Measurements from ENCODE around the gene PMEPA1.

PMEPA1 gene

DNA sequence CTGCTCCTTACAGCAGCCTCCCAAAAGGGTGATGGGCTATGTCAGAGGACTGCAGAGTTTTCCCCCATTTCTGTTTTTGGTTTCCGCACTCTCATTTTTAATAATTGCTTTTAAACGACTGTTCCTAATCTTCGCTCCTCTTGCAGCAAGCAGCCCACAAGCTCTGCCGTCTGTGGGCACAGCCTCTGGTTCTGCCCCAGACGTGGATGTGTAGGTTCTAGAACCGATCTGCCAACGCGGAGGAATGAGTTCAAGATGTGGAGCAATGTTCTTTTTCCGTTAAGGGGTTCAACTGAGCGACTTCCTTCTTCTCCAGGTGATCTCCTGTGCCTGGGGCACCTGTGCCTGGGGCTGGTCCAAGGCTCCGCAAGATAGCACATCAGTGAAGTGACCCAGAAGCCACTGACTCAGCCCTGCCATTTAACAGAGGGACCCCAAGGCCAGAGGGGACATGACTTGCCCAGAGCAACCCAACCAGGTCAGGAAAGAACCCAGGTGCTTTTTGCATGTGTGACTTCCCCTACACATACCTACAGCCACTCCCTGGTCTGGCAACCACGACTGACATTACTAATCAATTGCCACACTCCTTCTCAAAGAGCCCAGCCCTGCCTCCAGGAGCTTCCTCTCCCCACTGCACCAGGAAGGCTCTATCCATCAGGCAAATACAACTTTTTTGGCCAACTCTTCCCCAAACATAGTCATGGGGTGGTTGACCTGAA lies 22.7 kb downstream of the PMEPA1 start:
- TF ChIP-seq EZH2phosphoT487 (IDR thresholded peaks at IDR 0.05; ENCODE audit: borderline replicate concordance, low read length) = no peak
- TF ChIP-seq, protein P1, sequence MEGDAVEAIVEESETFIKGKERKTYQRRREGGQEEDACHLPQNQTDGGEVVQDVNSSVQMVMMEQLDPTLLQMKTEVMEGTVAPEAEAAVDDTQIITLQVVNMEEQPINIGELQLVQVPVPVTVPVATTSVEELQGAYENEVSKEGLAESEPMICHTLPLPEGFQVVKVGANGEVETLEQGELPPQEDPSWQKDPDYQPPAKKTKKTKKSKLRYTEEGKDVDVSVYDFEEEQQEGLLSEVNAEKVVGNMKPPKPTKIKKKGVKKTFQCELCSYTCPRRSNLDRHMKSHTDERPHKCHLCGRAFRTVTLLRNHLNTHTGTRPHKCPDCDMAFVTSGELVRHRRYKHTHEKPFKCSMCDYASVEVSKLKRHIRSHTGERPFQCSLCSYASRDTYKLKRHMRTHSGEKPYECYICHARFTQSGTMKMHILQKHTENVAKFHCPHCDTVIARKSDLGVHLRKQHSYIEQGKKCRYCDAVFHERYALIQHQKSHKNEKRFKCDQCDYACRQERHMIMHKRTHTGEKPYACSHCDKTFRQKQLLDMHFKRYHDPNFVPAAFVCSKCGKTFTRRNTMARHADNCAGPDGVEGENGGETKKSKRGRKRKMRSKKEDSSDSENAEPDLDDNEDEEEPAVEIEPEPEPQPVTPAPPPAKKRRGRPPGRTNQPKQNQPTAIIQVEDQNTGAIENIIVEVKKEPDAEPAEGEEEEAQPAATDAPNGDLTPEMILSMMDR (IDR thresholded peaks at IDR 0.05; ENCODE audit: low read depth, low read length, poor library complexity, severe bottlenecking) = no peak
- no peaks in the 10 kb centered on the region for H3K9me3 ChIP-seq (ENCODE audit: control insufficient read depth, insufficient read depth, low read length)
- no peaks in the 10 kb centered on the region for H4K20me1 ChIP-seq (ENCODE audit: control insufficient read depth, insufficient read depth, low read depth, low read length)
- peaks cover 67% of the 10 kb centered on the region for H3K4me1 ChIP-seq (ENCODE audit: control insufficient read depth, low read length)
- H3K9me2 ChIP-seq (replicated peaks; ENCODE audit: control insufficient read depth, low read length) = no peaks in the 10 kb centered on the region
- H3K36me3 ChIP-seq (ENCODE audit: control insufficient read depth, low read length) = 0 out of 2 replicates have a peak, but pooled peaks cover under 1% of the 10 kb centered on the region
- no peaks in the 10 kb centered on the region for H3K27me3 ChIP-seq (ENCODE audit: control insufficient read depth, low read length)
- H3K79me2 ChIP-seq (ENCODE audit: control insufficient read depth, low read length) = peaks cover 50% of the 10 kb centered on the region
- H3F3A ChIP-seq (ENCODE audit: control insufficient read depth, insufficient read depth) = peaks cover 27% of the 10 kb centered on the region
- H3K4me3 ChIP-seq (ENCODE audit: low read length) = no peak overlapping the region
- peak overlapping the region; percentile 92 for H3K27ac ChIP-seq (ENCODE audit: low read depth, low read length)
- peak overlapping the region; percentile 87 for H3K4me2 ChIP-seq (ENCODE audit: low read length)

DNA sequence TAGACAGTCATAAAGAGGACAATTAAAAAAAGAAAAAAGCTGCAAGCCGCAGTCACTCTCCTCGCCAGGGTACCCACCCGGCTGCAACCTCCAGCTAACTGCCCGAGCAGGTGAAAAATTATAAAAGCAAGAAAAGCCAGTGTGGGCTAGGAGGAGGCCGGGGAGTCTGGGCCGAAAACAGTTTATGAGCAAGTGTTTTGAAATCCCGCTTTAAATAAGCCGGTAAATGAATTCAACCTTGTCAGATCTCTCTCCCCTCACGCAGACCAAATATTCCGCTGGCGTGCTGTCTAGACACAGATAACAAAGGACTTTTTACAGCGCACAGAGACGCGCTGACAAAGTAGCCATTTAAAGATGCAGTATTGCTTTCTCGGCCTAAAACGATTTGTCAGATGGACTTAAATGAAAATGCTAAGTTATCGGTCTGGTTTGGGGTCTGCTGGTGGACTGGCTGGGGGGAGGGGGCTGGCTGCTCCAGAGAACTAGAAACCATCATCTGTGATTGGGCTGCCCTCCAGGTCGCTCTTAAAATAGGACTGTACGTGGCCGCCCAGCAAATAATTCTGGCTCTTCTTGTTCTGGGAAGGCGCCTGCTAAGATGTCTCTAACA lies 24.6 kb downstream of the PMEPA1 start:
- H4K20me1 ChIP-seq (ENCODE audit: control insufficient read depth, insufficient read depth, low read depth, low read length) = no peaks in the 10 kb centered on the region
- no peak for TF ChIP-seq EZH2phosphoT487 (IDR thresholded peaks at IDR 0.05; ENCODE audit: borderline replicate concordance, low read length)
- TF ChIP-seq, protein P1 (IDR thresholded peaks at IDR 0.05; ENCODE audit: low read depth, low read length, poor library complexity, severe bottlenecking) = no peak

DNA sequence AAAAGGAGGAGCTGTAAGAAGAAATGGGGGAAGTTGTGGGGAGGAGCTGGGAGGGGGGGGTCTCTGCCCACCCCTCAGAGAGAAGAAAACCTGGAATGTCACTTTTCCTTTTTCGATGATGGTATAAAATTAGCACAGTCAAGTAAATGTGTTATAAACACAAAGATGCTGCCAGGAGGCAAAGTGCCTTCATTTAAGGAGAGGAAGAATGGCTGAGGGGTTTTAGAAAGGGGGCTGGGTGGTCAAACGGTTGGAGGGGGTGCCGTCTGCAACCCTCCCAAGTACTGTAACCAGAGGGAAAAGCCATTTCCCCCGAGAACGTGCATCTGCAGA lies 25.0 kb downstream of the PMEPA1 start:
- Histone ChIP-seq H3K4me1 (ENCODE audit: control insufficient read depth, low read length) (peaks cover 90% of the 10 kb centered on the region), H3F3A (ENCODE audit: control insufficient read depth, insufficient read depth) (peaks cover 44% of the 10 kb centered on the region), H3K27ac (ENCODE audit: low read depth, low read length) (peak overlapping the region; percentile 92)

More for the DNA sequence above, 24.6 kb downstream of the PMEPA1 start:
- Histone ChIP-seq H3K4me1 (ENCODE audit: control insufficient read depth, low read length) (peaks cover 85% of the 10 kb centered on the region), H3K27ac (ENCODE audit: low read depth, low read length) (peak overlapping the region; percentile 92), H3K79me2 (ENCODE audit: control insufficient read depth, low read length) (peaks cover 43% of the 10 kb centered on the region), H3K9me3 (ENCODE audit: control insufficient read depth, insufficient read depth, low read length) (no peaks in the 10 kb centered on the region), H3K27me3 (ENCODE audit: control insufficient read depth, low read length) (no peaks in the 10 kb centered on the region), H3K9me2 (replicated peaks; ENCODE audit: control insufficient read depth, low read length) (no peaks in the 10 kb centered on the region), H3K36me3 (ENCODE audit: control insufficient read depth, low read length) (0 out of 2 replicates have a peak, but pooled peaks cover 2% of the 10 kb centered on the region), H3K4me3 (ENCODE audit: low read length) (peak overlapping the region; percentile 65), H3K4me2 (ENCODE audit: low read length) (peak overlapping the region; percentile 87), H3F3A (ENCODE audit: control insufficient read depth, insufficient read depth) (peaks cover 41% of the 10 kb centered on the region)

More for the DNA sequence above, 25.0 kb downstream of the PMEPA1 start:
- Histone ChIP-seq H3K9me3 (ENCODE audit: control insufficient read depth, insufficient read depth, low read length) (no peaks in the 10 kb centered on the region), H3K9me2 (replicated peaks; ENCODE audit: control insufficient read depth, low read length) (no peaks in the 10 kb centered on the region), H3K4me3 (ENCODE audit: low read length) (peak overlapping the region; percentile 65), H3K27me3 (ENCODE audit: control insufficient read depth, low read length) (no peaks in the 10 kb centered on the region), H3K4me2 (ENCODE audit: low read length) (peak overlapping the region; percentile 87), H3K36me3 (ENCODE audit: control insufficient read depth, low read length) (0 out of 2 replicates have a peak, but pooled peaks cover 2% of the 10 kb centered on the region), H4K20me1 (ENCODE audit: control insufficient read depth, insufficient read depth, low read depth, low read length) (no peaks in the 10 kb centered on the region), H3K79me2 (ENCODE audit: control insufficient read depth, low read length) (peaks cover 43% of the 10 kb centered on the region)
- no peak for TF ChIP-seq EZH2phosphoT487 (IDR thresholded peaks at IDR 0.05; ENCODE audit: borderline replicate concordance, low read length)
- TF ChIP-seq, protein P1 (IDR thresholded peaks at IDR 0.05; ENCODE audit: low read depth, low read length, poor library complexity, severe bottlenecking) = no peak
